ENCODE measurements around the gene SLC12A4.
"Not testable (repeated sequence)": the region's sequence is repeated elsewhere in the genome, so short reads cannot be mapped to it uniquely, and the experiment has no call there.

SLC12A4 gene

DNA sequence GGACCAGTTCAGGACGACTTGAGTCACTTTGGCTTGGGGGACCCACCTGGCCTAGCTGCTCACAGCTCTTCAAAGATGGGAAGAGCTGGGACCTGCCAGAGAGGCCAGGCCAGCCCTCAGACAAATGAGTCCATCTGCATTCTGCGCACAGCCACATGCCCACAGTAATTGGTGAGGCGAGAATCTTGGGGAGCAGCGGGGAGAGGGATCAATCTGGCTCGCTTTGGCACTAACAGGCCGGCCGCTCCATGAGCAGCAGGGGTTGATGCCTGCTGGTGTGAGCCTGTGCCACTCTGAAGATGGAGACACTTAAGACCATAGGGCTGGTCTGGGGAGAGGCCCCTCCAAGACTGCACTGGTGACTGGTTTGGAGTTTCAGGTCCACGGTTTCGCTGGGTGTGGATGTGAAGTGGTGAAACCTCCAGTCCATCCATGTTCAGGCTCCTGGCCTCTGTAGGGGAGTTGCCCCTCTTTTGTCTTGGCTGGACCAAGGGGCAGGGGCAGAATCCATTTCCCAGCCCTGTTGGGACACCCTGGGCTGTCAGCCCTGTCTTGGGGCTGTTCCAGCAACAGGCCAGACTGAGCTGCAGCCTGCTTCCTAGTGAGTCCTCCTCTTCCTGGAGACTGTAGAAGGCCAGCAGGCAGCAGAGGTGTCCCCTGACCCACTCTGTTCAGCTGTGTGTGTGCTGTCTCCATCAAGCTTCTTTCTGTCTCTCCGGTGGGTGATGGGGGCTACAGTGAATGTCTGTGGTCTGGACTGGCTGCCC, 44.1 kb downstream of the SLC12A4 start:
- DNase-seq, result no peak

DNA sequence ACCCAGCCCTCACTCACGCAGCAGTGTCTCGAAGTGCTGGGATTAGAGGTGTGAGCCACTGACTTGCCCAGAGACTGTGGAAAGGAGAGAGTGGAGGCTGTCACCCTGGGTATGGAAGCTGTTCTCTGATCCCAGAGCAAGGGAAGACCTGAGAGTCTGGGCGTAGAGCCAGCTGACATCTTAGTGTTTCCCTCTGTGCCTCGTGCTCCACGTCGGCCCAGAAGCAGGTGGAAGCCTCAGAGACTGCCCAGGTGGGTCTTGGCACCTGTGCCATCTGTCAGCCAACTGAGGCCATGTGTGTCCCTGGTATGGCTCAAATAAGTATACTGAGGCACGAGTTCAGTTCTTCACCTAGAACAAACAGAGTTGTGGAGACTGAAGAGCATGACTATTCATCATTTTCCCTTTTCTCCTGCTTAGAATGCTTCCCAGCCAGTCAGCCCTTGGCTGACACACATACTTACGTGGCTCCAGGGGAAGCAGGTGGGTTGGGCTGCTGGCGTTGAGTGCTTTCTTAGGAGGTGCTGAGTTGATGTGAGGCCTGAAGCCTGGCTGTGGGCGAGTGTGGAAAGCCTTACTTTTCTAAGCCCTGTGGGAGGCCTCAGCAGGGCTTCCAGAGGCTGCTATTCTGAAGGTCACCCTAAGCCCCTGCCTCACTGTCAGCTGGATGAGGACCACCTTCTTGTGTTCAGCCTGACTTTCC, 44.9 kb downstream of the SLC12A4 start:
- no peak for DNase-seq

DNA sequence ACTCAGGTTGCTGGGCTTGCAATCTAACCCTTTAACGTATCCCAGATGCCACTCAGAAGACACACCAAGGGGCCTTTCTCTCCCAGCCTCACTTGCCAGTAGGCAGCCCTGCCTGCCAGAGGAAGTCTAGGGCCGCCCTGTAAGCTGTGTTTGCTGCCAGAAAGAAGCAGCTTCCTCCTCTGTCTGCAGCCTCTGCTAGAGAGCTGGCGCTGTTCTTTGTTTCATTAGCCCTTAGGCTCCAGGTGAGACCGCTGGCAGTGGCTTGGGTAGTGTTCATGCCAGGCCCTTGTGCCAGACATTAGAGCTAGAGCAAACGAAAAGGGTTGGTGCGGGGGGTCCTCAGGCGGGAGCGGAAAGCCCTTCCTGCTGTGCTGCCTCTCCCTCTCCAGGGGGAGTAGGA, 45.7 kb downstream of the SLC12A4 start:
- DNase-seq, result no peak

DNA sequence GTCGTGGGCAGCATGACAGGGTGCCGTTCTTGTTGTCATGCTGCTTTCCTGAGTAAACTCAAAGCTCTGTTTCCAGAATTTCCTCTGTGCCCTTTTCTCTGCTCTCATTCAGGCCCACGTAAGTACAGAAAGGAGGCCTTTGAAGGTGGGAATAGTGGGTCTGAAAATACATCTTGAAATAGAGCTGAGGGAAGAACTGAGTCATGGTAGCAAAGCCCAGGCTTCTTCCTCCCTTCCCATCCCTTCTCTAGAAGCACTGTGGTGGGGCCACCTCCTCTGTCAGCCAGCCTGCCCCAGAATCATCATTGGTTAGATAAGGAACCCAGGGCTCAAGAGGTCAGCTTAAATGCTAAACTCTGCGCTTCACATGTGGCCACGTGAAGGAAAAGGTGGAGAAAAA, 46.2 kb downstream of the SLC12A4 start:
- DNase-seq, result no peak

DNA sequence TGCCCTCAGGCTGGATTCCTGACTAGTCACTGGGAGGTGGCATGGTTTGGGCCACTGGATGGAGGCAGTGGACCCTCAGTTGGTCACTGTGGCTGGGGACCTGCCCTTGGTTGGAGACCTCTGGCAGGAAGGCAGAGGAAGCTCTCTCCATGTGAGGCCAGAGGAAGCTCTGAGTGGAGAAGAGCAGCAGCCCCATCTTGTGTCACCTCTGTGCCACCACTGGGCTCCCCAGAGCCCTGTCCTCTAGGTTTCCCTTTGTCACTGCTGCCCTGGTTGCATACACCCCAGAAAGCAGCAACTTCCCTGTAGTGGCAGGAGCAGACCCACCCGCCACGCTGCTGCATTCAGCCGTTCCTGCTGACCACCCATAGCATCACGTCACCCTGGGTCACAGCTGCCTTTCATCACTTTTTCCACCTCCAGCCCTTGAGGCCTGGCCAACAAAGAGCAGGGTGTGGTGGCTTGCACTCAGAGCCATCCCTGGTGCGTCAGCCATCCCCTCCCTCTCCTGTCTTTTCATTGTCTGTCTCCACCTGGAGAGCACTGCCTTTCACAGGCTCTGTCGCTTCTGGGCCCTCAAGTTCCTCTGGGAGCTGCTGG, 48.7 kb downstream of the SLC12A4 start:
- no peak for DNase-seq

DNA sequence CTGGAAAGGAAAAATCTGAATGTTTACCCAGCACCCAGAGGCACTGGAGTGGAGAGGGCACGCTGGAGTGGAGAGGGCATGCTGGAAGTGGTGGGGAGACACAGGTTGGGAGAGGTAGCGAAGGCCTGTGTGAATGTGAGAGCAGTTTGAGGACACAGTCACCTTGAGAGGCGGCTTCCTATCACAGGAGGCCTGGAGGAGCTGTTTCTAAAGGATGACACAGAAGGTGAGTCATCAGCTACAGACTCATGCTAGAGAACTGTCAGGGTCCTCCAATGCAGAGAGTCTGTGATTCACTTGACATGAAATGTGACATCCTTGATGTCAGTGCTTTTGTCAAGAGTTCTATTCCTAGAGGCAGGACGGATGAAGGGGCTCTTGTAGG, 50.6 kb downstream of the SLC12A4 start:
- DNase-seq, result peak in 1 of 2 donors; percentile 47

DNA sequence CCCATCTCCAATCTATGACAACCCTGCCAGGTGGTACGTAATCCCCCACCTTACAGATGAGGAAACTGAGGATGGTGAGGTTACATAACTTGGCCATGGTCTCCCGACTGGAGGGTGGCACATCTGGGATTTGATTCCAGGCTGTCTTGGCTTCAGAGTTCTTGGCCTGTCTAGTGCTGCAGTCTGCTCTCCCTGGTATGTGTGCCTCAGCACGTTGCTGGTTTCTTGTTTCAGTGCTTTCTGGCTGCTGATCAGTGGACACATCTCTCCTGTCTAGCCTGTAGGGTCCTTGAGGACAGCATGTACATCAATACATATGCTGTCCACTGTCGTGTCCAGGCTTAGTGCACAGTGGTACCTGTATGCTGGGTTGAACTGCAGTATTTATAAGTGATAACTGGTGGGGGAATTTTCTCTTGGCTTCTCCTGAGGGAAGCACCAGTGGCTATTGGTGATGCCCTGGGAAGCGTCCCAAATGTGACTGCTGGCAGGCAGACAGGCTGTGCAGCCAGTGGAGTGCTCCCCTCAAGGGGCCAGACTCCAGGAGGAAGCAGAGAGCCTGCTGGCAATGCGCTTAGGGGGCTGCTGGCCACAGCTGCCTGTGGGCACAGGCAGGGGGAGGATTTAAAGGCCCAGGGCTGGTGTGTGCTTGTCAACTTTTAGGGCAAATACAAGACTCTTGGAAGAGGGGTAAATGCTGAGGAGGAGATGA, 51.1 kb downstream of the SLC12A4 start:
- no peak for DNase-seq

DNA sequence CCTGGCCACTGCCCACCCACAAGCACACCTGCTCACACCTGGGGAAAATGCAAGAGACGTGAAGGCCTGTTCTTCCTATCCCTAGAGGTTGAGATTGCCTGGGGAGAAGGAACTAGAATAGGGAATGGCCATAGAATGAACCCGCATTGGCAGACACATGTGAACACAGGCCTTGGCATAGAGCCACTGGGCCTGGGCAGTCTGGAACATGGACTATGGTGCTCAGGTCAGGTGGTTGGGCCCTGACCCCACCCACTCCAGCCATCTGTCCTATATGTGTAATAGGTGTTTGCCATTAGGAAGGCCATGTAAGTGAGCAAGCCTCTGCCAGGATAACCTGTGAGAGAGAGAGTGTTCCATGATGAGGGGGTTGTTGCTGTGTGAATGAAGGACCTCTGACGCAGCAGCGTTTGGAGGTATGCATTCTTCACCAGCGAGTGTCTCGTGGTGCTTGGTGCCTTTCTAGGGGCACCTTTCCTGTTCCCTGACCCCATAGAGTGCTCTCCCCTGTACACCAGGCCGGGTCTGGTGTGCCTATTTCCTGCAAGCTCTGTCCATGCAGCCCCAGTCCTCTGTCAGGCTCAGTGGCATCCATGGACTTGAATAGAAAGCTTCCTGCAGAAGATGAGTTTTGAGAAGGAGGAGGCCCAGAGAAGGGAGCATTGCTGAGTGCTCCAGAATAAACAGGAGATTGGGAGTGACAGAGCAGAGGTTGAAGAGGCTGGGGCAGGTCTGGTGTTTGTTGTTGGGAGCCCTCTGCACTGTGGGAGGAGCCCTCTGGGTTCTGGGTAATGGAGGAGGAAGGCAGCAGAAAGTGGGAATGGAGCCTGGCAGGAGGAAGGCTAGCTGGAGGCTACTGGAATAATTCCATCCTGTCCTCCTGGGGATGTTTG, 52.4 kb downstream of the SLC12A4 start:
- no peak for DNase-seq

DNA sequence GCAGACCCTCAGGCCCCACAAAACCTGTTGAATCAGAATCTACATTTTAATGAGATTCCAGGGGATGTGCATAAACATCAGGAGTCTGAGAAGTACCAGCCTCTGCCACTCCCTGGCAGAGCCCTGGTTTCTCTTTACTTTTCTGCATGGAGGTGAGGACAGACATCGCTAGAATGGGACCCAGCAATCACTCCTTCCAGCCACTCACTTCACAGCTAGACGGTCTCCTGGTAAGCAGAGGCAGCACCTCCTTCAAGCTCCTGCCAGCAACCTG, 53.0 kb downstream of the SLC12A4 start:
- DNase-seq, result not testable (repeated sequence)

DNA sequence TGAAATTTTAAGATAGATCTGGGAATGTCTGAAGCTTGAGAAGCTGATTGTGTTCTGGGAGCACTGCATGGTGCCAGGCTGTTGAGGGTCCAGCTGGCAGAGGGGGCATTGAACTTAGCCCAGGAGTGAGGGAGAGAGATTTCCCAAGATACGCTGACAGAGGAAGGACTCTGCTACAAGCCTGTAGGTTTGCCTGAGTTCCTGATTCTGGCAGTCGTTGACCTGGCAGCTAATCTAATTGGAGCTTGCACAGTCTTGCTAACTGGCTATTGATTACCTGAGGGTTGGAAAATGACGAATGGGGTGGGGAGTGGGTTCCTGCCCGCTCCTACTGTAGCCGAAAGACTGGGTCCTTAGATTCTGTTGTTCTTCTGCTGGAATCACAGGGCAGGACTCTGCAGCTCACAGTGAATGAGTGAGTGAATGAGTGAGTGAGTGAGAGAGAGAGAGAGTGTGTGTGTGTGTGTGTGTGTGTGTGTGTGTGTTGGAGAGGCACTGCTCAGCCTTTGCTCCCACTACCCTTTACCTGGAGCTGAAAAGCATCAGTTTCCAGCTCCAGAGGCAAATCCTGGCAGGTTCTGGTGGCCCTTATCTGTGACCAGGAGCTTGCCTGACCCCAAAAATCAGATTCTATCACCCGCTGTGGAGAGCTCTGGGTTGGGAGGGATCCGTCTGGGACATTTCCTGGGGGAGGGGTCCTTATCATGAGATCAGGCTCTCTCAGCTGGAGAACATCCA, 53.5 kb downstream of the SLC12A4 start:
- DNase-seq, result no peak

DNA sequence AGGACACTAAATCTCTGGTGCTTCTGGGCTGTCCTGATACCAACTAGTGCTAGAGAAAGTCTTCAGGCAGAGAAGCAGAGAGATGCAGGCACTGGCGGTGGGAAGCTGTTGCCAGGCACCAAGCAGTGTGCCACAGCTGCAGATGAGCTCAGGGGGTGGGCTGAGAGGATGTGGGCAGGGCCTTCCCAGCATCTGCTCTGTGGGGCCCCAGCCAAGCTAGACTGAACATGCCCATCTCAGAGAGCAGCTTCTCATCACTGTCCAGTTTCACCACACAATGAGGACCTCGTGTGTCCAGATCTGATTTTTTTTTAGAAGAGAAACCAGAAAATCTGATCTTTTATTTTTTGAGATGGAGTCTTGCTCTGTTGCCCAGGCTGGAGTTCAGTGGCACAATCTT, 58.3 kb downstream of the SLC12A4 start:
- no peak for DNase-seq

DNA sequence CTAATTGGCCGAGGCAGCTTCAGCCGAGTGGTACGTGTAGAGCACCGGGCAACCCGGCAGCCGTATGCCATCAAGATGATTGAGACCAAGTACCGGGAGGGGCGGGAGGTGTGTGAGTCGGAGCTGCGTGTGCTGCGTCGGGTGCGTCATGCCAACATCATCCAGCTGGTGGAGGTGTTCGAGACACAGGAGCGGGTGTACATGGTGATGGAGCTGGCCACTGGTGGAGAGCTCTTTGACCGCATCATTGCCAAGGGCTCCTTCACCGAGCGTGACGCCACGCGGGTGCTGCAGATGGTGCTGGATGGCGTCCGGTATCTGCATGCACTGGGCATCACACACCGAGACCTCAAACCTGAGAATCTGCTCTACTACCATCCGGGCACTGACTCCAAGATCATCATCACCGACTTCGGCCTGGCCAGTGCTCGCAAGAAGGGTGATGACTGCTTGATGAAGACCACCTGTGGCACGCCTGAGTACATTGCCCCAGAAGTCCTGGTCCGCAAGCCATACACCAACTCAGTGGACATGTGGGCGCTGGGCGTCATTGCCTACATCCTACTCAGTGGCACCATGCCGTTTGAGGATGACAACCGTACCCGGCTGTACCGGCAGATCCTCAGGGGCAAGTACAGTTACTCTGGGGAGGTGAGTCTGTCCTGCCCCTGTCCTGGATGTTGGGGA, 59.2 kb downstream of the SLC12A4 start:
- no peak for DNase-seq

DNA sequence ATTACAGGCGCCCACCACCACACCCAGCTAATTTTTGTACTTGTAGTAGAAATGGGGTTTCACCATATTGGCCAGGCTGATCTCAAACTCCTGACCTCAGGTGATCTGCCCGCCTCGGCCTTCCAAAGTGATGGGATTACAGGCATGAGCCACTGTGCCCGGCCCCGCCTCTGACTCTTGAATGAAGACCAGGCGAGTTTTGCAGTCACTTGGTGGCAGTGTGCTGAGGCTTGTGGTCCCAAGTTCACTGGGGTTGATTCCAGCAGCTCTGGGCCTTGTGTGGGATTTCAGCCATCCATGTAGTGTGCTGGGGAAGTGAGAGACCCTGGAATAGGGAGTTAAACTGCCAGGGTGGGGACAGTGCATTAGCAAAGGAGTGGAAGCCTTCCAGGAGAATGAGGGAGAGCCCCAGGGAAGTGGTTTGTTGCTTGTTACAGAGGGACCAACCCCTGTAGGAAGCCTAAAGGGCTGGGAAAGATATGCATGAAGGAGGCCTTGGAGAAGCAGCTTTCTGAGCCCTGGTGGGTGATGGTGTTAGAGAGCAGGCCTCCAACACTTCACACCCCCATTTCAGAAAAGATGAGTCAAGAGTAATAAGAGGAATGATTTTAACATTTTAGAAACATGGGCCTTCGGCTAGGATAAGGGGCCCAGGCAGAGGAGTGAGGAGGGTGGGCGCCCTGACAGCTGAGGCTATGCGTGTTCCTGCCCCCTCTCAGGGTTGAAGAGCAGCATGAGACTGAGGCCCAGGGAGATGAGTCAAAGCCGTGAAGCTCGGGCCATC, 60.8 kb downstream of the SLC12A4 start:
- DNase-seq, result no peak

DNA sequence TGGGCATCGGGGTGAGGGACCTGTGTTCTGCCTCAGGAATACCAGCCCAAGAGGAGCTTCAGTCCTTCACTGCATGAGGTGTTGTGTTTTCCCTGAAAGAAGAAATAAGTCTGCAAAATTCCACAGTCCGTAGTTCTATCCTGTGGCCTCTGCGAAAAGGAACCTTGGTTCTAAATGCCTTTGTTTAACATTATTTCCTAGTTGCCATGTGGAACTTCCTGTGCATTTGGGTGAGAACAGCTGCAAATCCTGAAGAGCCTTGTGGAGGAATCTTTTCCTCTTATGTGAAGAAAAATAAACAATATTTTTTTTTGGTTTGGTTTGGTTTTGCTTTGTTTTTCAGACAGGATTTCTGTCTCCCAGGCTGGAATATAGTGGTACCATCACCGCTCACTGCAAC, 65.6 kb downstream of the SLC12A4 start:
- DNase-seq, result no peak

DNA sequence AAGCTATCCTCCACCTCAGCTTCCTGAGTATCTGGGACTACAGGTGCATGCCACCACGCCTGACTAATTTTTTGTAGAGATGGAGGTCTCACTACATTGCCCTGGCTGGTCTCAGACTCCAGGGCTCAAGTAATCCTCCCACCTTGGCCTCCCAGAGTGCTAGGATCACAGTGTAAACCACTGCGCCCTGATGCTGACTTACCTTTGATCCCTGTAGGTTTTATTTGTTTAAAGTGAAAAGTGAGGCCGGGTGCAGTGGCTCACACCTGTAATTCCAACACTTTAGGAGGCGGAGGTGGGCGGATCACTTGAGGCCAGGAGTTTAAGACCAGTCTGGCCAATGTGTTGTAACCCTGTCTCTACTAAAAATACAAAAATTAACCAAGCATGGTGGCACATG, 66.7 kb downstream of the SLC12A4 start:
- no peak for DNase-seq

DNA sequence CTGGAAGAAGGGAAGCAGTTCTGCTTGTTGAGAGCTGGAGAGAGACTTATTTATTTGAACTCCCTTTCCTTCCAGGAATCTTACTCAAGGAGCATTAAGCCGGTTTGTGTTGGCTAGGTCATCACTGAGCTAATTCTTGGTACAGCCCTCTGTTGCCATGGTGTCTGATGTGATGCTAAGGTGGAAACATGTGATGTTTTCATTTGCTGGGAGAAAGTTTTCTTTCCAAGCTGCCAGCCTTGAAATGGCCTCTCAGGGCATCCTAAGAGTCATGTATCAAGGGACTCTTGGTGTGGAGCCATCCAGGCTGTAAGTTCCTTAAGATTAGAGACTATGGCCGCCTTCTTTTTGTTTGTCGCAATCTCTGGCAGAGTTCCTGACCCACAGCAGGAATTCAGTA, 71.2 kb downstream of the SLC12A4 start:
- no peak for DNase-seq

DNA sequence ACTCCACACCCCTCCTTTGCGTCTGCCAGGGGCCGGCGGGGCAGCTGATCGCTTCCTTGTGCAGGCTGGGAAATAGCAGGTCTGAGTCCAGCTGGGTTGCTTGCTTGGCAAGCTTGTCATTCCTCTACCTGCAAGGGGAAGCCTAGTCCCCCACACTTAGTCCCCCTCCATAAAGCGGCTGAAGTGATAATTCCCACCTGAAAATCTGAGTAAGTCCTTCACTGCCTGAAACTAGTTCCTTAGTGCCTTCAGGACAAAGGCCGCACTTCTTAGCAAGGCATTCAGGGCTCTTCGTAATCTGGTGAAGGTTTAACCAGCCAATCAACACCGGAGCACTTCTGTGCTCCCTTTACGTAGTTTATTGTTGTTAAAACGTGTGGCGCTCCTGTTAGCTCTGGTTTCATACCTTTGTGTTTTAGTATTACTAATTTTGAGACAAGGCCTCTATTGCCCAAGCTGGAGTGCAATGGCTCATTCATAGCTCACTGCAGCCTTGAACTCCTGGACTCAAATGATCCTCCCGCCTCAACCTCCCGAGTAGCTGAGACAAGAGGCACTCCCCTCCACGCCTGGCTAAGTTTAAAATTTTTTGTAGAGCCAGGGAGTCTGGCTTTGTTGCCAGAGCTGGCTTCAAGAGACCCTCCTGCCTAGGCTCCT, 74.6 kb downstream of the SLC12A4 start:
- no peak for DNase-seq
